ENCODE results near the gene FADS1.

- TF ChIP-seq POLR2A (IDR thresholded peaks at IDR 0.05; ENCODE audit: low read length), result no peak
- TF ChIP-seq GATA1 (IDR thresholded peaks at IDR 0.05; ENCODE audit: low read depth, low read length), result no peak
Observed at GRCh38 chr11:61806785-61807184, 10.0 kb downstream of the FADS1 start.

Measured in erythroblast (primary cell).